Esophagus muscularis mucosa (tissue), 4 donors: ENCODE data around the gene BIRC6. TPM values are rescaled to one million over a fixed set of nuclear protein-coding genes. Genes with fewer than 3 reads are reported as not detected.

Experiments
- DNase-seq: peaks from one replicate; pipeline ENCODE4 v3.0.0-alpha.2; 2017; ENCODE audit errors: extremely low spot score
- H3K27ac ChIP-seq, 4 donors: fragments of 200-600 bp; sonication (generic); replicated peaks in 1 of 4; 1 replicate in 3 of 4; 2 replicates in 1 of 4; pipeline ENCODE4 v1.5.1; 2016 to 2019; ENCODE audit warnings: mild to moderate bottlenecking in 1 of 4
- H3K27me3 ChIP-seq, 4 donors: fragments of 200-600 bp; sonication (generic); one replicate each; pipeline versions ENCODE4 v1.5.1 to v1.6.0; 2016 to 2019
- H3K36me3 ChIP-seq, 4 donors: fragments of 200-600 bp; sonication (generic); one replicate each; pipeline ENCODE4 v1.5.1; 2016 to 2019
- H3K4me1 ChIP-seq, 4 donors: fragments of 200-600 bp; sonication (generic); one replicate each; pipeline ENCODE4 v1.5.1; 2016 to 2019
- H3K4me3 ChIP-seq, 4 donors: fragments of 200-600 bp; sonication (generic); 1 replicate in 2 of 4; 2 replicates in 2 of 4; pipeline ENCODE4 v1.5.1; 2016 to 2019; ENCODE audit warnings: mild to moderate bottlenecking in 4 of 4, moderate library complexity in 1 of 4
- H3K9me3 ChIP-seq, 4 donors: fragments of 200-600 bp; sonication (generic); 1 replicate in 3 of 4; 2 replicates in 1 of 4; pipeline ENCODE4 v1.5.1; 2016 to 2019
- CTCF ChIP-seq, 3 experiments: fragments of 200-600 bp in 2 of 3; fragments of 450-650 bp in 1 of 3; sonication (generic) in 2 of 3; IDR thresholded peaks; one replicate each; pipeline ENCODE4 v1.5.1; 2017 to 2019; ENCODE audit warnings: antibody characterized with exemption in 3 of 3, mild to moderate bottlenecking in 2 of 3, moderate library complexity in 1 of 3
- EP300 ChIP-seq: sonication (generic); formaldehyde crosslinking; IDR thresholded peaks from one replicate; pipeline ENCODE4 v1.6.1; 2017; ENCODE audit warnings: antibody characterized with exemption
- POLR2A ChIP-seq: fragments of 450-650 bp; IDR thresholded peaks from one replicate; pipeline ENCODE4 v1.6.1; 2017; ENCODE audit warnings: antibody characterized with exemption, moderate library complexity, mild to moderate bottlenecking, low read depth
- POLR2AphosphoS5 ChIP-seq, 2 donors: sonication (generic); formaldehyde crosslinking; IDR thresholded peaks; one replicate each; pipeline ENCODE4 v1.6.1; 2017; ENCODE audit warnings: antibody characterized with exemption in 2 of 2
- WGBS: methylation state at CpG from one replicate; pipeline ENCODE4 v1.1.5; 2018; 5-methylcytosine and 5-hydroxymethylcytosine counted together
- intact Hi-C: fragments of 100-400 bp; cut with DNase I; formaldehyde crosslinking; loops from one replicate; pipeline ENCODE4 v1.15.1; 2023
- total RNA-seq, 4 donors: library from RNA; depleted of rRNA; stranded (reverse); fragments of >200 nt; gene quantifications; one replicate each; pipeline versions ENCODE4 v1.1.0 to v1.2.1, GENCODE V29; 2016

Gene BIRC6
- total RNA-seq, 4 donors from 2014 or later = 74.2 to 103 (median 79.8) TPM

GRCh38 chr2:32452338-32453064 lies 95.7 kb downstream of the BIRC6 start:
- WGBS = 90% methylated on average over 2 of the region's 2 CpGs

GRCh38 chr2:32453242-32454062 lies 96.6 kb downstream of the BIRC6 start:
- WGBS = 87% methylated on average over 3 of the region's 3 CpGs
- Histone ChIP-seq H3K4me3 (no peak overlapping the region), H3K27me3 (no peaks in the 10 kb centered on the region), H3K36me3 (peaks cover 12 to 40% (median 21%) of the 10 kb centered on the region in 4 donors), H3K4me1 (no peaks in the 10 kb centered on the region), H3K27ac (no peak overlapping the region), H3K9me3 (no peaks in the 10 kb centered on the region)
- no peak for DNase-seq
- TF ChIP-seq POLR2AphosphoS5 (IDR thresholded peaks at IDR 0.05) = no peak
- TF ChIP-seq EP300 = no peak
- TF ChIP-seq POLR2A = no peak
- no peak for TF ChIP-seq CTCF (IDR thresholded peaks at IDR 0.05)
- intact Hi-C loops = no loop called here

More at GRCh38 chr2:32452338-32453064, 95.7 kb downstream of the BIRC6 start:
- DNase-seq = no peak
- Histone ChIP-seq H3K4me1 (no peaks in the 10 kb centered on the region), H3K36me3 (peaks cover 12 to 42% (median 22%) of the 10 kb centered on the region in 4 donors), H3K9me3 (no peaks in the 10 kb centered on the region), H3K27me3 (no peaks in the 10 kb centered on the region), H3K4me3 (no peak overlapping the region), H3K27ac (no peak overlapping the region)
- no peak for TF ChIP-seq CTCF (IDR thresholded peaks at IDR 0.05)
- no peak for TF ChIP-seq EP300
- TF ChIP-seq POLR2A = no peak
- TF ChIP-seq POLR2AphosphoS5 (IDR thresholded peaks at IDR 0.05) = no peak
- intact Hi-C loops = no loop called here

- Histone ChIP-seq H3K9me3 (no peaks in the 10 kb centered on the region), H3K36me3 (peaks cover 0 to 25% (median 5%) of the 10 kb centered on the region in 4 donors), H3K27me3 (no peaks in the 10 kb centered on the region), H3K4me1 (no peaks in the 10 kb centered on the region), H3K4me3 (no peak overlapping the region), H3K27ac (no peak overlapping the region)
- WGBS = 93% methylated on average over 3 of the region's 3 CpGs
- TF ChIP-seq CTCF (IDR thresholded peaks at IDR 0.05) = no peak
- no peak for TF ChIP-seq POLR2A
- DNase-seq = no peak
- intact Hi-C loops = no loop called here
Observed at GRCh38 chr2:32455816-32456215, 99.0 kb downstream of the BIRC6 start.

GRCh38 chr2:32456808-32457207 lies 100.0 kb downstream of the BIRC6 start:
- Histone ChIP-seq H3K36me3 (peaks cover 0 to 21% (median 3%) of the 10 kb centered on the region in 4 donors), H3K4me3 (no peak overlapping the region), H3K4me1 (no peaks in the 10 kb centered on the region), H3K27ac (no peak overlapping the region), H3K9me3 (no peaks in the 10 kb centered on the region), H3K27me3 (no peaks in the 10 kb centered on the region)
- TF ChIP-seq EP300 (no peak), CTCF (IDR thresholded peaks at IDR 0.05) (no peak), POLR2A (no peak), POLR2AphosphoS5 (IDR thresholded peaks at IDR 0.05) (no peak)
- intact Hi-C loops = no loop called here
- DNase-seq = no peak
- 96% methylated on average over 4 of the region's 4 CpGs for WGBS
